ENCODE results near the gene PXT1. TPM values are rescaled to one million over a fixed set of nuclear protein-coding genes. Genes with fewer than 3 reads are reported as not detected.

Gene PXT1
- polyA plus RNA-seq, 1 experiment: not detected

- no peak for TF ChIP-seq CTCF (IDR thresholded peaks at IDR 0.05; ENCODE audit: insufficient read depth, low read depth, low read length)
- no peak overlapping the region for H3K4me3 ChIP-seq (ENCODE audit: low read depth, low read length)
- ChIA-PET POLR2A (no interaction called here), CTCF (interaction anchor here (1.6 kb wide), 1 partner anchor 12 kb away, joined by 5 read pairs; no protein-coding TSS in a partner anchor)
- no peak for DNase-seq (ENCODE audit: low read depth)
- H3K36me3 ChIP-seq (ENCODE audit: control insufficient read depth, insufficient read depth, low read length): no peaks in the 10 kb centered on the region
- peaks cover 15% of the 10 kb centered on the region for H3K27me3 ChIP-seq (ENCODE audit: control insufficient read depth, insufficient read depth, low read length)
Observed at GRCh38 chr6:36392621-36393020, 50.0 kb downstream of the PXT1 start.

- no peak for TF ChIP-seq CTCF (IDR thresholded peaks at IDR 0.05; ENCODE audit: insufficient read depth, low read depth, low read length)
- Histone ChIP-seq H3K36me3 (ENCODE audit: control insufficient read depth, insufficient read depth, low read length) (no peaks in the 10 kb centered on the region), H3K27me3 (ENCODE audit: control insufficient read depth, insufficient read depth, low read length) (peaks cover 11% of the 10 kb centered on the region), H3K4me3 (ENCODE audit: low read depth, low read length) (no peak overlapping the region)
- ChIA-PET CTCF (no interaction called here), POLR2A (no interaction called here)
- no peak for DNase-seq (ENCODE audit: low read depth)
Observed at GRCh38 chr6:36389353-36389752, 53.3 kb downstream of the PXT1 start.

GRCh38 chr6:36387440-36388303 is 55.0 kb downstream of the PXT1 start, which contains the start of gene ETV7:
TSS of gene ETV7 (minus strand) at chr6:36387669. CDS start at chr6:36387541, 128 bp downstream.
- ChIA-PET POLR2A (interaction anchor here (0.6 to 0.8 kb wide), 2 partner anchors 18 to 53 kb away, joined by 3 read pairs; no protein-coding TSS in a partner anchor), CTCF (interaction anchor here (0.8 to 1.3 kb wide), 2 partner anchors 85 to 91 kb away, joined by 3 read pairs; no protein-coding TSS in a partner anchor)
- Histone ChIP-seq H3K36me3 (ENCODE audit: control insufficient read depth, insufficient read depth, low read length) (no peaks in the 10 kb centered on the region), H3K27me3 (ENCODE audit: control insufficient read depth, insufficient read depth, low read length) (peaks cover 9% of the 10 kb centered on the region), H3K4me3 (ENCODE audit: low read depth, low read length) (peak within 1 kb of the TSS; percentile 59)
- no peak for DNase-seq (ENCODE audit: low read depth)
- TF ChIP-seq CTCF (IDR thresholded peaks at IDR 0.05; ENCODE audit: insufficient read depth, low read depth, low read length): no peak

- Histone ChIP-seq H3K4me3 (ENCODE audit: low read depth, low read length) (peak overlapping the region; percentile 59), H3K36me3 (ENCODE audit: control insufficient read depth, insufficient read depth, low read length) (no peaks in the 10 kb centered on the region), H3K27me3 (ENCODE audit: control insufficient read depth, insufficient read depth, low read length) (peaks cover 6% of the 10 kb centered on the region)
- no peak for DNase-seq (ENCODE audit: low read depth)
- peak; percentile 26; the same call in 1 of the 2 replicates for TF ChIP-seq CTCF (IDR thresholded peaks at IDR 0.05; ENCODE audit: insufficient read depth, low read depth, low read length)
- ChIA-PET POLR2A (interaction anchor here (0.6 to 0.8 kb wide), 2 partner anchors 17 to 94 kb away, joined by 3 read pairs; no protein-coding TSS in a partner anchor), CTCF (interaction anchor here (0.8 to 1.4 kb wide), 5 partner anchors 37 to 90 kb away, joined by 3 to 5 read pairs (median 3); no protein-coding TSS in a partner anchor)
Observed at GRCh38 chr6:36386495-36387439, 55.9 kb downstream of the PXT1 start.
